Dedifferentiated amniotic fluid mesenchymal stem cell (primary cell): ENCODE data around the gene ACAD11.

Source experiments
- DNase-seq: peaks from one replicate; pipeline ENCODE4 v3.0.0-alpha.2; 2016; ENCODE audit errors: extremely low spot score

The ACAD11 gene

GRCh38 chr3:132555306-132556035 is 104.1 kb downstream of the ACAD11 start:
- DNase-seq: no peak

GRCh38 chr3:132554437-132554836 is 105.2 kb downstream of the ACAD11 start:
- no peak for DNase-seq

- no peak for DNase-seq
Measured at GRCh38 chr3:132553826-132554225, 105.8 kb downstream of the ACAD11 start.

GRCh38 chr3:132550579-132551305 is 108.9 kb downstream of the ACAD11 start:
- no peak for DNase-seq

- no peak for DNase-seq
Measured at GRCh38 chr3:132549890-132550578, 109.6 kb downstream of the ACAD11 start.

GRCh38 chr3:132549169-132549568 is 110.4 kb downstream of the ACAD11 start:
- no peak for DNase-seq

GRCh38 chr3:132545471-132545870 is 114.1 kb downstream of the ACAD11 start:
- no peak for DNase-seq

- no peak for DNase-seq
Measured at GRCh38 chr3:132544130-132544529, 115.5 kb downstream of the ACAD11 start.

GRCh38 chr3:132543011-132543739 is 116.4 kb downstream of the ACAD11 start:
- DNase-seq: peak; percentile 87

- no peak for DNase-seq
Measured at GRCh38 chr3:132542577-132542976, 117.0 kb downstream of the ACAD11 start.

- DNase-seq: no peak
Measured at GRCh38 chr3:132539681-132540080, 119.9 kb downstream of the ACAD11 start.

GRCh38 chr3:132538072-132538471 is 121.5 kb downstream of the ACAD11 start:
- no peak for DNase-seq

GRCh38 chr3:132537297-132537696 is 122.3 kb downstream of the ACAD11 start:
- no peak for DNase-seq

GRCh38 chr3:132536442-132537153 is 123.0 kb downstream of the ACAD11 start:
- DNase-seq: no peak

GRCh38 chr3:132535575-132536441 is 123.8 kb downstream of the ACAD11 start:
- DNase-seq: peak; percentile 84

GRCh38 chr3:132530624-132531023 is 129.0 kb downstream of the ACAD11 start:
- DNase-seq: no peak

GRCh38 chr3:132522353-132522752 is 137.3 kb downstream of the ACAD11 start:
- no peak for DNase-seq

GRCh38 chr3:132521901-132522300 is 137.7 kb downstream of the ACAD11 start:
- no peak for DNase-seq

- no peak for DNase-seq
Measured at GRCh38 chr3:132519914-132520313, 139.7 kb downstream of the ACAD11 start.

- DNase-seq: no peak
Measured at GRCh38 chr3:132517311-132517710, 142.3 kb downstream of the ACAD11 start.
